ENCODE results near the gene KCTD21. TPM values are rescaled to one million over a fixed set of nuclear protein-coding genes. Genes with fewer than 3 reads are reported as not detected.
"Not testable (repeated sequence)": the region's sequence is repeated elsewhere in the genome, so short reads cannot be mapped to it uniquely, and the experiment has no call there.

The KCTD21 gene
- total and polyA plus RNA-seq, 7 donors, result 4.2 to 18.8 (median 7.4) TPM

DNA sequence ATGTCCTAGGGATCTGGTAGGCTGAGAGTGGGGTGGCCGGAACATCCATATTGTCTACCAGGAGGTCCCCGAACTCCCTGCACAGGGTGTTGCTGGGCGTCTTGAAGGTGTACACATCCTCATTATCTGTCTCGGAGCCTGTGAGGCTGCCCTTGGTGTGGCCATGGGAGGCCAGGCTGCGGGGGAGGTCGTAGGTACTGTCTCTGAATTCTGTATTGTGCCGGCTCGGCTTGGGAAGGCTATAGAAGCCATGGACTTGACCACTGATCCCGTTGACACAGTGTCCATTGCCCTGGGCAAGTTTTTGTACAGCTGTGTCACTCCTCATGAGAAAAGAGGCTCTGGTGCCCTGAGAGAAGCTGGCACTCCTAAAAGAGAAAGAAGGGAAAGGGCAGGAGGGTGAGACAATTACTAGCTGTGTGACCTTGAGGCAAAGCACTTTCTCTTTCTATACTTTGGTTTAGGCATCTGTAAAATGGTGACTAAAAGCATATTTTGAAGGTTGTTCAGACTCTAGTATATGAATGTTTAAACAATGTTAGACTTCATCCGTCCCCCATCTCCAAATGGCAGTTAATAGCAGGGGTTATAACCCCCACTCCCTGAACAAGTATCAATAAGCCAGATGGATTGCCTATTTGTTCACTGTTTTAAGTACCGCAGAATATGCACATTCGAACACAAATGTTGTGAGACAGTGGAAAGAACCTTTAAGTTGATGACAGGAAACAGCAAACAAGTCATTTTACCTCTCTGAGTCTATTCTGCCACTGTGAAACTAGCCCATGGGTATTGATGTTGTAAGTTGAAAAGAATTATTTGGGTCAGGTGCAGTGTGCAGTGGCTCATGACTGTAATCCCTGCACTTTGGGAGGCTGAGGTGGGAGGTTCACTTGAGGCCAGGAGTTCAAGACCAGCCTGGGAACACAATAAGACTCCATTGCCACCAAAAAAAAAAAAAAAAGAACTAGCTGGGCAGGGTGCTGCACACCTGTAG is 38.6 kb upstream of the KCTD21 start:
- Histone ChIP-seq H3K27me3 (no peaks in the 10 kb centered on the region), H3K9me3 (no peaks in the 10 kb centered on the region), H3K4me1 (peaks cover 0 to 5% (median 0%) of the 10 kb centered on the region in 4 donors), H3K4me3 (no peak overlapping the region), H3K36me3 (peaks cover 2 to 23% (median 11%) of the 10 kb centered on the region in 4 donors), H3K27ac (no peak overlapping the region)
- 89% methylated on average over 12 of the region's 12 CpGs for WGBS, 2 donors
- intact Hi-C loops (cut with DNase I), result loop anchor here (5.0 kb wide), 1 partner anchor 190 kb away; the partner anchor contains the start of gene GAB2
- TF ChIP-seq POLR2AphosphoS5 (IDR thresholded peaks at IDR 0.05) (no peak), EP300 (IDR thresholded peaks at IDR 0.05) (no peak), POLR2A (IDR thresholded peaks at IDR 0.05) (no peak)
- TF ChIP-seq, protein P1, sequence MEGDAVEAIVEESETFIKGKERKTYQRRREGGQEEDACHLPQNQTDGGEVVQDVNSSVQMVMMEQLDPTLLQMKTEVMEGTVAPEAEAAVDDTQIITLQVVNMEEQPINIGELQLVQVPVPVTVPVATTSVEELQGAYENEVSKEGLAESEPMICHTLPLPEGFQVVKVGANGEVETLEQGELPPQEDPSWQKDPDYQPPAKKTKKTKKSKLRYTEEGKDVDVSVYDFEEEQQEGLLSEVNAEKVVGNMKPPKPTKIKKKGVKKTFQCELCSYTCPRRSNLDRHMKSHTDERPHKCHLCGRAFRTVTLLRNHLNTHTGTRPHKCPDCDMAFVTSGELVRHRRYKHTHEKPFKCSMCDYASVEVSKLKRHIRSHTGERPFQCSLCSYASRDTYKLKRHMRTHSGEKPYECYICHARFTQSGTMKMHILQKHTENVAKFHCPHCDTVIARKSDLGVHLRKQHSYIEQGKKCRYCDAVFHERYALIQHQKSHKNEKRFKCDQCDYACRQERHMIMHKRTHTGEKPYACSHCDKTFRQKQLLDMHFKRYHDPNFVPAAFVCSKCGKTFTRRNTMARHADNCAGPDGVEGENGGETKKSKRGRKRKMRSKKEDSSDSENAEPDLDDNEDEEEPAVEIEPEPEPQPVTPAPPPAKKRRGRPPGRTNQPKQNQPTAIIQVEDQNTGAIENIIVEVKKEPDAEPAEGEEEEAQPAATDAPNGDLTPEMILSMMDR (IDR thresholded peaks at IDR 0.05), result no peak
- no peak for DNase-seq

DNA sequence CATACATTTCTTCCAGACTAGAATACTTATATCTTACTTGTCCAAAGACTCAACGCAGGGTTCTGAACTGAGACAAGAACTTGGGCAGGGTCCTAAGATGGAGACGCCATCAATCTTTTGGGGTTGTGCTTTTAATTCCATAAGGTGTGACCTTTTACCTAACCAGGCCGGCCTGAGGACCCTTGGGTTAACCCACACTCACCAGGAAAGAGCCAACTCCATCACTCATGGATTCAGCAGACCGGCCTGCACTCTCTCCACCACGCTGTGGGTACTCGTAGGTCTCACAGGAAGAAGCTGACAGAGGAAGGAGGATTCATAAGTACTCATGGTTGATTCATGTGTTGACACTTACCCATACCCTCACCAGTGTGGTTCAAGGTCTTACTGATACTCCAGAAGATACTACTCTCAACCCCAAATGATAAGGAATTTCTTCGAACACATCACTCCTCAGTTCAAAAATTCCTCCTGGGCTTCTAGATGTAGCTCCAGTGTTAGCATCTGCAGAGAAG is 36.5 kb upstream of the KCTD21 start:
- DNase-seq, result no peak
- Histone ChIP-seq H3K4me1 (no peaks in the 10 kb centered on the region), H3K9me3 (no peaks in the 10 kb centered on the region), H3K36me3 (peaks cover 8 to 43% (median 17%) of the 10 kb centered on the region in 4 donors), H3K27me3 (no peaks in the 10 kb centered on the region), H3K4me3 (no peak overlapping the region), H3K27ac (no peak overlapping the region)
- intact Hi-C loops (cut with DNase I), result loop anchor here (5.0 kb wide), 1 partner anchor 192 kb away; the partner anchor contains the start of gene GAB2
- TF ChIP-seq EP300 (IDR thresholded peaks at IDR 0.05) (no peak), POLR2A (IDR thresholded peaks at IDR 0.05) (no peak), POLR2AphosphoS5 (IDR thresholded peaks at IDR 0.05) (no peak)
- TF ChIP-seq, protein P1 (IDR thresholded peaks at IDR 0.05), result no peak
- 95 to 96% methylated on average over 7 of the region's 7 CpGs for WGBS, 2 donors

DNA sequence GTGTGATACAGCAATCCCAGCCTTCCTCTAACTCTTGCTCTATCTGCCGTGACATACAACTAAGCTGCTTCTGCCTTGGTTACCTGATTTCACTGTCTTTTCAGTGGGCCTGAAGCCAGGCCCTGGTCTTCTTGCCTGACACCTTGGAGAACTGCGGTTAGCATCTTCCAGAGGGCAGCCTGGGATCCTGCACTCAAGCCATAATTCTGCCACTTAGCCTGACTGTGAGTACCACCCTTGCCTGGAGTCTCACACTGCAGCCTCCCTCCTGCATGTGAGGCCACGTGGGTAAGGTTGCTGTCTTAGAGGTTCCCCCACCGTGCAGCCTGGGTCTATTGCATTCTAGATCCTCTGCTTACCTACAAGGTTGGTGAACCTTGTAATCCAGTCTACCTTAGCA is 36.1 kb upstream of the KCTD21 start:
- Histone ChIP-seq H3K27ac (no peak overlapping the region), H3K4me1 (no peaks in the 10 kb centered on the region), H3K4me3 (no peak overlapping the region), H3K36me3 (peaks cover 8 to 46% (median 19%) of the 10 kb centered on the region in 4 donors), H3K27me3 (no peaks in the 10 kb centered on the region), H3K9me3 (no peaks in the 10 kb centered on the region)
- TF ChIP-seq, protein P1 (IDR thresholded peaks at IDR 0.05), result no peak
- TF ChIP-seq POLR2AphosphoS5 (IDR thresholded peaks at IDR 0.05), result no peak
- no peak for TF ChIP-seq POLR2A (IDR thresholded peaks at IDR 0.05)
- no peak for TF ChIP-seq EP300 (IDR thresholded peaks at IDR 0.05)
- intact Hi-C loops (cut with DNase I), result no loop called here
- no peak for DNase-seq
- WGBS, 2 donors, result 94 to 95% methylated on average over 4 of the region's 4 CpGs

DNA sequence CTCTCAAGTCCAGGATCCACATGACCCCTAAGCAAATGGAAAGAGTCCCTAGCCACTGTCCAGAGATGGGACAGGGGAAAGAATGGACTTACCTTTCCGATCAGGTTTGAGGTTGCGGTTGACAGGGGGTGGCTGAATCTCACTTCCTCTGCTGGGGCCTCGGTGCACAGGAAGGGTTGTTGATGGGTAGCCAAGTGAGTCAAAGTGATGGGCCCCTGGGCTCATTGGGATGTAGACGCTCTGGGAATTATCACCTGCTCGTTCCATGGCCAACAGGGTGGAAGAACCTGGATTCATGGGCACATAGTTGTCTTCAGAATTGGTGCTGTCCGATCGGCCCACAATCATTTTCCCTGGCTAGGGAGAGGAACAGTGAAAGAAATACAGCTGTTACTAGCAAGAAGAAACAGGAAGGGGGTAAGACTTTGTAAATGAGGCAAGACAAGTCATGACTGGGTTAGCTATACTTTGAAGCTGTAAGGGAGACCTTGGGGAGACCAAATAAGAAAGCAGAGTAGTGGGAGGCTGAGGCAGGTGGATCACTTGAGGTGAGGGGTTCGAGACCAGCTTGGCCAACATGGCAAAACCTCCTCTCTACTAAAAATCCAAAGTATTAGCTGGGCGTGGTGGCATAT is 35.0 kb upstream of the KCTD21 start:
- intact Hi-C loops (cut with DNase I), result no loop called here
- Histone ChIP-seq H3K36me3 (peaks cover 8 to 57% (median 20%) of the 10 kb centered on the region in 4 donors), H3K27me3 (no peaks in the 10 kb centered on the region), H3K4me1 (no peaks in the 10 kb centered on the region), H3K27ac (no peak overlapping the region), H3K4me3 (no peak overlapping the region), H3K9me3 (no peaks in the 10 kb centered on the region)
- TF ChIP-seq POLR2AphosphoS5 (IDR thresholded peaks at IDR 0.05), result no peak
- no peak for TF ChIP-seq EP300 (IDR thresholded peaks at IDR 0.05)
- TF ChIP-seq POLR2A (IDR thresholded peaks at IDR 0.05), result no peak
- TF ChIP-seq, protein P1 (IDR thresholded peaks at IDR 0.05), result no peak
- DNase-seq, result no peak
- WGBS, 2 donors, result 80 to 93% methylated on average over 9 of the region's 9 CpGs

DNA sequence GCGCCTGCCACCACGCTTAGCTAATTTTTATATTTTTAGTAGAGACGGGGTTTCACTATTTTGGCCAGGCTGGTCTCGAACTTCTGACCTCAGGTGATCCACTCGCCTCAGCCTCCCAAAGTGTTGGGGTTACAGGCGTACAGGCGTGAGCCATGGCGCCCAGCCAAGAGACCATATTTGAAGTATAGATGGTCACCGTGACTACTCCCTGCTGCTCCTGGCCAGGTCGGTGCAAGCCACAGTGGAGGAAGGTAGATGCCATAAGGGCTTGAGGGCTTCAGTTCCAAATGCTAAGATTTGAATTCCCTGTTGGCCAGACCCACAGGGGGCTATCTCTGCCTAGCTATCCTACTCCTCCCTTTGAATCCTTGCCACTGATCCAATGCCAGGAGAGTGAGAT is 34.3 kb upstream of the KCTD21 start:
- intact Hi-C loops (cut with DNase I); DNase-seq; H3K4me1 ChIP-seq; H3K27me3 ChIP-seq; H3K4me3 ChIP-seq; H3K27ac ChIP-seq; H3K9me3 ChIP-seq: not testable (repeated sequence)
- peaks cover 8 to 64% (median 20%) of the 10 kb centered on the region in 4 donors for H3K36me3 ChIP-seq
- 85 to 93% methylated on average over 10 of the region's 10 CpGs for WGBS, 2 donors
